HG03066 (cell line): Measurements from ENCODE around the gene USH2A.

ENCODE experiments used
- ATAC-seq: cut with Tn5 transposase; IDR thresholded peaks from one replicate; pipeline ENCODE4 v1.9.1; 2021; ENCODE audit warnings: low read depth; ENCODE audit not compliant: unreplicated experiment

The USH2A gene

DNA sequence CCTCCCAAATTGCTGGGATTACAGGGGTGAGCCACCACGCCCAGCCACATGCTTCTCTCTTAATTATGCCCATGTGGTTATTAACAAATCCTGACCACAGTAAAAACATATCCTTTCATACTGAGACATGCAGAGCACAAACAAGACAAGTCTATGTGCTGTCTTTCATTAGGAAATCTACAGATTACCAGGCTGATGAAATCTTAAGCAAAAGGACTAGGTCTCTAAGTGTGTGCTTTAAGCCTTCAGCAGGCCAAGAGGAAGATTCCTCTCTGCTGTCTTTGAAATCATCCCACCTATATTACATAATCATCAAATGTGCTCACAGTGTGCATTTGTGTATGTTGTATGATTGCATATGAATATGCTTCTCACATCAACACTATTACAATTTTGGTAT, 436.8 kb downstream of the USH2A start:
- ATAC-seq: no peak

DNA sequence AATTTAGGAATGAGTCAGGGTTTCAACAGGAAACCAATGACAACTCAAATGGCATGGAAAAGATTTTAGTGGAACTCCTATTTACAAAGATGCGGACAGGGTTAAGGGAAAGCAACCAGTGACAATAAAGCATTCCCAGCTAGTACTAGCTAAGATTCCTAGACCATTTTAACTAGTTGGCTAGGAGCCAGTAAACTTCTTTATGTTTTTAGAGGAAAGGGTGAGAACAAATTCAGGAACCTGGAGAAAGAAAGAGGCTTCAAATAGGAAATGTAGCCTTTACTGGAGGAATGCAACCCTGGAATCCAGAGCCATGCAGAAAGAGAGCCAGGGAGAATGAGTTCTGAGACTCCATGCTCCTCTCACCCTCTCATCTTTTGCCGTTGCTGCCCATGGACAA, 439.6 kb downstream of the USH2A start:
- ATAC-seq: no peak

GRCh38 chr1:215971793-215972441, 451.3 kb downstream of the USH2A start:
- no peak for ATAC-seq

DNA sequence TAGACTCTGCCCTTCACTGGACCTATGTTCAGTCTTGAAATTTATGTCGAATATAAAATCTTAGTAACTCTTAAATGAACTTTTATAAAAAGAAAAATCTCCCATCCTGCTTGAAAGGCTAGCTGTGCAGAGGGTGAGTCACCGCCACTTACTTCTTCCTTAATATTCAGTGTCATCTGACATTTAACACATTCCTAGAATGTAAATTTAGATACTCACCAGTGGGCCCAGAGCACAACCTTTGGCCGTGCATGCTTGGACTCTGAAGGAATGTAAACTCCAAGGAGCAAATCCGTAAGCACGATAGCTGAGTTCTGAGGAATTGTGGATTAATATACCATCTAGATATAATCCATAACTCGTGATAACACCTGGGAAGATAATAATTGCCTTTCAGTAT, 452.8 kb downstream of the USH2A start:
- no peak for ATAC-seq

- no peak for ATAC-seq
Measured at GRCh38 chr1:215963621-215964020, 459.6 kb downstream of the USH2A start.

- no peak for ATAC-seq
Measured at GRCh38 chr1:215963040-215963439, 460.2 kb downstream of the USH2A start.

DNA sequence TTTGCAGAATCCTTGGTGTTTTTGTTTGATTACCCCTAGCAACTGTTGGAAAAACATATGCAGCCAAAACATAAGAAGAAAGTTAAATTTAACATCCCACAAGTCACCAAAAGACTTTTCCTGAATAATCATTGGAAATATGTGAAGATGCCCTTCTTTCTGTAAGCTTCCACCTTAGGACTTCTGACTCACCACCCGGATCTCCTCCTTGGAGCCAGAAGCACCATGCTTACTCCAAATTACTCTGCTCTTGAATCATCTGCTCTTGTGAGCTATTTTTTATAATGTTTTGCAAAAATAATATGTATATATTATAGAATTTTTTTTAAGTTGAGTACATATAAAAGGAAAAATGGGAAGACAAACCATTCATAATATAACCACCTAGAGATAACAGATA, 464.4 kb downstream of the USH2A start:
- no peak for ATAC-seq

DNA sequence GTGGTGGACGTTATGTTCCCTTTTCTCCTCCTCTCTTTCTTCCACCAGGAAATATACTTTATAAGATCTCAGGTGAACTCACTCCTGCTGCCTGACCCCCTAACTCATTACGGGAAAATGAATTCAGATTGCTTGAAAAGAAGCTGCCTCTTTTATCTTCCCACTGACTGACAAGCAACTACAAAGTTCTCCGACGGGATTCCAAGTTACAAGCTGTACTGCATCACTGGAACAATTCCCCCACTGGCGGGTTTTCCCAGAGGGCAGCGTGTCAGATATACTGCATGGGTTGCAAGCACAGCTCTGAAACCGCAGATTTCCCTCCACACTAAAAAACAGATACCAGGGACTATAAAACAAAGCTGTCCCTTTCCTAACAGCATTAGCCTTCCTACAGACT, 465.6 kb downstream of the USH2A start:
- no peak for ATAC-seq

DNA sequence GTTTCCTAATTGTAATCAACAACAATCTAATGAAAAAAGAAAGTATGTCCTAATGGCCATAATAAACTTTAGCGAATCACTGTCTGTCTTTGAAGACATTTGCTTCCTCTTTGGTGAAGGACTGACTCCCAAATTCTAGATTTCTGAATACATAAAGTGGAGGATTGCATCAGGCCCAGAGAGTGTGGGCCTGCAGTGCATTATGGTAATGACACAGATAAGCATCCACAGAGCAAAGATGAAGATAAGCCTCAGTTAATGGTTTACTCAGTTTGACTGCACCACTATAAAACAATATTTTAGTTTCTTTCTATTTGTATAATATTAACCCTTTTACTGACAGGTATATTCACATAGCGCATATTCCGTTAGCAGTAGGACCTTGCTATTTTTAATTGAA, 490.7 kb downstream of the USH2A start:
- ATAC-seq: no peak

- no peak for ATAC-seq
Measured at GRCh38 chr1:215926670-215927069, 496.6 kb downstream of the USH2A start.

DNA sequence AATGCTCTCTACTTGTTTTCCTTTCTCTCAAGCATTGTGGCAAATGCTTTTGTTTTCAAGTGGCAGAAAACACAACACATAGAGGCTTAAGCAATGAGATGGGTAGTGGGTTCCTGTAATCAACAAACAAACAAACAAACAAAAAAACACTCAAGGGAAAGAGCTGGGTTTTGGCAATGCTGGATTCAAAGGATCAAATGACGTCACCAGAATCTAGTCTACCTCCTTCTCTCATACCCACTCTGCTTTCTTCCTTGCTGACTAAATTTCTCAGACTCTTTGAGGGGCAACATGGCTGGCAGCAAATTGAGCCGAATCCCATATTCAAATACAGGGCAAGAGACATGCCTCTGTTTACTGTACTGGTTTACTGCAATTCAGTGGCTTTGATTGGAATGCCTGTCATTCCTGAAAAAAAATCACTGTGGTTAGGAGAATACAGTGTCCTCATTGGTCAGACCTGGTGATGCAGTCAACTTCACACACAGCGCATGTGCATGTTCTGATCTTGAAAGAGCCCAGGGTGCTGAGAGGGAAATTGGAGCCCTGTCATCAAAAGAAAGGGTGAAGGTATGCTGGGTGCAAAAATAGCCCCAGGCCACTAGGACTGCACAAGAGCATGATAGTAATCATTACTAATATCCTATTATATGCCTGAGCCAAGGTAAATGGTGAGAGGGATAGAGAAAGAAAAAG, 500.0 kb downstream of the USH2A start:
- no peak for ATAC-seq

- ATAC-seq: no peak
Measured at GRCh38 chr1:215911406-215911968, 511.8 kb downstream of the USH2A start.

GRCh38 chr1:215905493-215906115, 517.6 kb downstream of the USH2A start:
- ATAC-seq: no peak

DNA sequence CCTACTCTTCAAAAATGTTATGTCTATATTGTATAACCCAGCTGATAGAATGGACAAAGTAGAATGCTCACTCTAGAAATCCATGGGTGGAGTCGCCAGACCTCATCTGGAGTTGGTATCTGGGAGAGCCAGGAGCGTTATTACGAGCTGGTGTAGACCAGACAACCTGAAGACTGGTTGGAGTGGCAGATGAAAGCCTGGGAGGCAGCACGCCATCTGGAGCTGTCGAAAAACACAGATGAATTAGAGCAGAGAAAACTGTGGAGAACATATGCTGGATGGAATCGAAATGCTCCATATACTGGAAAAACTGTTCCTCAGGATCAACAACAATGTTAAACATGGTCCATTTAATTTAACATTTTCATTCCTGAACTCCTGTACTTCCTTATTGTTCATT, 522.6 kb downstream of the USH2A start:
- no peak for ATAC-seq

- no peak for ATAC-seq
Measured at GRCh38 chr1:215899901-215900300, 523.3 kb downstream of the USH2A start.

GRCh38 chr1:215895893-215896292, 527.4 kb downstream of the USH2A start:
- no peak for ATAC-seq

- ATAC-seq: no peak
Measured at GRCh38 chr1:215895276-215895675, 528.0 kb downstream of the USH2A start.

- ATAC-seq: no peak
Measured at GRCh38 chr1:215894617-215895016, 528.6 kb downstream of the USH2A start.

DNA sequence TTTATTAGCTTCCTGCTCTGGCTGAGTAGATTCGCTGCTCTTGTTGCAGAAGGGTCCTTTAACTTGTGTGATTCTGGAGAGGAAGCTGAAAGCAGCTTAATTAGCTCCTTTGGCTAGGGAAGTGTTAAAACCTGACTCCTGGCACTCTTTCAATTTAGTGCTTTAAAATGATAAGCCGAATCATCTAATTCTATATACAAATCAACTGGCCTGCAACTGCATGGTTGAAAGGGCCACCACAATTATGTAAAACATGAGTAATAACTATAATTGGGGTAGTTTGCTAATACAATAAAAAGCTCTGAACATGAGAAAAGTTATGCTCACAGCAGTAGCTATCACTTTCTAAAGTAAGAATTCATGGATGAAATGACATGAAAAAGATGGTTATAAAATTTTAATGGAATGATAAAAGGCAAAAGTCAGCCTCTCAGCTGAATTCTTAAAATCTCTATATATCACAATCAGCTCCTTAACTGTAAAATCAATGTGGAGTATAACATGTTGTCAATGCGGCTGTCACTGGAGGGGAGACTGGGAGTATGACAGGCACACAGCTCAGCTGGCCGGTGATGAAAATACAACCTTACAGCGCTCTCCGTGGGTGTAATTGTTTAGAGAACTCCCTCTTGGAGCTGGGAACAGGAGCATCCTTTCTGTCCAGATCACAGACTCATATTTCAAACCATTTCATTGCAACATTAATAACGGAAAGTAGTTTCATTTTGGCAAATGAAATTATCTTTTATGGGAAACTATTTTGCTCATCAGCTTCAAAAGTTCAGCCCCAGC, 531.8 kb downstream of the USH2A start:
- no peak for ATAC-seq

GRCh38 chr1:215890438-215890837, 532.8 kb downstream of the USH2A start:
- ATAC-seq: no peak

DNA sequence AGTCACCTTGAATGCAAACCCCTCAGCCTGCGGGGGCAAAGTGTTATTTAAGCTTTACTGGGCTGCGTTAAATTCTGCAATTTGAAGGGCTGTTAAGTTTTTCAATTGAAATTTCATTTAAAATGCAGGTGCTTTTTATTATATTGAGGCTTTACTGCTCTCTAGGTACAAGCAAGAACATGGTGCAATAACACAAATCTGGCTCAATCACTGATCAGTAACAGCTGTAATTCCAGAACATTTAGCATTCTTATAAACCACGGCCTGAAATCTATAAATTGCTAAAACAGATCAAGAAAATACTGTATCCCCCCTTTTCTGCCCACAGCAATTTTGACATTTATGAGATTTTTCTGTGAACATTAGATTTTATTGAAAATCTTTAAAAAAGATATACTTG, 533.4 kb downstream of the USH2A start:
- ATAC-seq: no peak
